HG03064 (cell line): ENCODE data around the gene PLEKHA1.

Source experiments
- ATAC-seq: cut with Tn5 transposase; IDR thresholded peaks from one replicate; pipeline ENCODE4 v1.9.1; 2021; ENCODE audit warnings: low read depth; ENCODE audit not compliant: unreplicated experiment

Gene PLEKHA1

GRCh38 chr10:122419876-122420623 is 45.5 kb downstream of the PLEKHA1 start:
- no peak for ATAC-seq

GRCh38 chr10:122420624-122421007 is 46.1 kb downstream of the PLEKHA1 start:
- no peak for ATAC-seq

DNA sequence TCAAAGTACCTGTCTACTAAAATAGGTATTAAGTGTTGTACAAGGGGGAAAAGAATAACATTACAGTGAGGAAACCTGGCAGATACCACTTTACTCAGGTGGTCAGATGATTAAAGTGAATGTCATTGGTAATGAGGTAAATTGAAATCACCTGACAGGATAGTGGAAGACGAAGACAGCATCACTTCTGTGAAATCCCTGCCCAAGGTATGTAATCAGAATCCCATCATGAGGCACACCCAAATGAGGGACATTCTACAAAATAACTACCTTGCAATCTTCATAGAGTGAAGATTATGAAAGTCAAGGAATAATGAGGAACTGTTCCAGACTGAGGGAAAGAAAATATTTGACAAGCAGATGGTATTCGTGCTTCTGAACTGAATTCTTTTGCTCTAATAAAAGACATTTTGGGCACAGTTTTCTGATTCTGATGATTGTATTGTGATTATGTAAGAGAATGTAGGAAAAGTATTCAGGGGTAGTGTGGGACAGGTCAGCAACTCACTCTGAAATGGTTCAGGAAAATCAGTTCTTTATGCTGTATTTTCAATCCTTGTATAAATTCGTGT is 46.6 kb downstream of the PLEKHA1 start:
- no peak for ATAC-seq

DNA sequence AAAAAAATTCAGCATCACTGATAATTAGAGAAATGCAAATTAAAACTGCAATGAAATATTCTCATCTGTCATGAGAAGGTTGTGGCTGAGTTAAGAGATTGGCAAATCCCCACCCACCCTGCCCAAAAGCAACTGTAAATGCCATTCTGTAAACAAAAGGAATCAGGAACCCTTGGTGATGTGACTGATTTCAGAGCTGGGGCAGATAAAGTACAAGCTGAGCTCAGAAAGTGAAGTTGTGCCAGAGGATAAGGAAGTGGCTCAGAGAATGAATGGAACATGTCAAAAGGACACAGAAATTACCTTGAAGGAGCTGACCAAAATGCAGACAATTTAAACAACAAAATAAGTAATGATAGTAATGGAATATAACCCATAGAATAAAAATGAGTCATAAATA is 47.2 kb downstream of the PLEKHA1 start:
- no peak for ATAC-seq

DNA sequence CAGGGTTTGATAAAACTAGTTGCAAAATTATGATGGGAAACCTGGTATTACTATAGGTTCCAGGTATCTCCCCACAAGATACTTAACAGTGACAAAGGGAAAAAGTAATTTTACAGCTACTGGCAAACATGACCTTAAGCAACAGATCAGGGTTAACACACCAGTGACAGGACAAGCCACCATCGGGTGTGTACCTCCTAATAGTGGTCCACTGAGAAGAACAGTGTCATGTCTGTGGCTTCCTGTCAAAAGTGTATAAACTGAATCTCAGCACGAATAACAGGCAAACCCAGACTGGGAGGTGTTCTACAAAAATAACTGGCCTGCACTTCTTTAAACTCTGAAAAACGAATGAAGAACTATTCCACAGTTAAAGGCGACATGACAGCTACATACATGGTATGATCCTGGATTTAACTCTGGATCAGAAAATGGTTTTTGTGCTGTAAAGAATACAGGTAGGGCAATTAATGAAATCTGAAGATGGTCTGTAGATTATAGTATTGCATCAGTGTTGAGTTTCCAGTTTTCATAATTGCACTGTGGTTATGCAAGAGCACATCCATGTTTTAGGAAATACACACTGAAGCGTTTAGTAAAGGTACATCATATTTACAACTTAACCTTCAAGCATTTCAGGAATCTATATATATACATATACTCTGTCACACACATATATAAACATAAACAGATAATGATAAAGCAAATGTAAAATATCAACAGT is 47.9 kb downstream of the PLEKHA1 start:
- no peak for ATAC-seq

DNA sequence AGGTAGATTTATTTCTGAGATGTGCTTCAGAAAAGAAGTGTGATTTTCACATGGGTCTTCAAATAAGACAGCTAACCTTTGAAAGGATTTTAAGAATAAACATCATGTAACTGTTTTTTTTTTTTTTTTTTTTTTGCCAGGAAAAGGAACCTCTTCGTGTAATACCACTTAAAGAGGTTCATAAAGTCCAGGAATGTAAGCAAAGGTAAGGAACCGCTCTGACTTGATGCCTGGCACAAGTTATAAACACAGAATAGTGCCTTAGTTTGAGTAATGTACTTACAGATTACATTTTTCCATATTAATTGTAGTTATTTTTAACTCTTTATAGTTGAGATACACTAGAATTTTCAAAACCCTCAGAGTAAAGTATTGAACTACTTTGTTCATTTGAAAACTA is 49.6 kb downstream of the PLEKHA1 start:
- ATAC-seq = no peak

- ATAC-seq = no peak
Observed at GRCh38 chr10:122426829-122427228, 52.3 kb downstream of the PLEKHA1 start.

- no peak for ATAC-seq
Observed at GRCh38 chr10:122427280-122427679, 52.8 kb downstream of the PLEKHA1 start.

DNA sequence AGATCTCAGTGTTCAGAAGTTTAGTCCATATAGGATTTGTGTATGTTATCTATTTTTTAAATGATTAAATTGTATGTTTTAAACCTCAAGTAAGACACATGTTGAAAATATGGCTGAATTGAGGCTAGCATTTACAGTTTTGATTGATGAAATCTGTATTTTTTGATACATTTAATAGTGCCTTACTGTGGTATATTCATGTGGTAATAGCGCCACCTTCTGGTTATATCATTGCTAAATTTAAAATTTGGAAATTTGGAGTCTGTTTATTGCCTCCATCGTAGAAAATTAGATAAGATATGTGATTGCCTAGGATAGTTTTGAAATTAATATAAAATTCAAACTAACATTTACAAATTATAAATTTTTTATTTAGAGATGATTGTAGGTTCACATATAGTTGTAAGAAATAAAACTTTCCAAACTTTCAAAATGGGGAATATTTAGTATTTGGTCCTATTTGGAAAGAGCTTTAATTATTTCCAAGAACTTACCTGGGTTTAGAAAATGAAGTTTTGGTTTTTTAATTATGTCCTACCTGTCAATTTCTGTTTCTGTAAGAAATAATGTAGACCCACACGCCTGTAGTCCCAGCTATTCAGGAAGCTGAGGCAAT is 60.8 kb downstream of the PLEKHA1 start:
- no peak for ATAC-seq

DNA sequence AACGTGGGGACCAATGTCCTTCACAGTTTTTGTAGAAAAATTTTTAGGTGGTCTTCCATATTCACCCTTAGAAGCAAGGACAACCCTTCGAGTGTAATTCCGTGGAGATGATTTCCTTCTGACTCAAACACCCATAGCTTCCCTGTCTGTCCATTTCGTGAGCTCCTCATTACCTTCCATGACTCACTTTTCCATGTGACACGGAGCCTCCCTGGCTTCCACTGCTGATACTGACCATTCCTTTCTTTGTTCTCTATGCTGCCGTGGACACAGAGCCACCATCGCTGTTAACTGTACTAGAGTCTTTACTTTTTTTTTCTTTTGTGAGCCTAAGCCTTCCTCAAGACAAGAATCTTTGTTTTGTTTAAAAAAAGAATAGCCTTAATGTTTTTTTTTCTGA is 67.5 kb downstream of the PLEKHA1 start:
- no peak for ATAC-seq

DNA sequence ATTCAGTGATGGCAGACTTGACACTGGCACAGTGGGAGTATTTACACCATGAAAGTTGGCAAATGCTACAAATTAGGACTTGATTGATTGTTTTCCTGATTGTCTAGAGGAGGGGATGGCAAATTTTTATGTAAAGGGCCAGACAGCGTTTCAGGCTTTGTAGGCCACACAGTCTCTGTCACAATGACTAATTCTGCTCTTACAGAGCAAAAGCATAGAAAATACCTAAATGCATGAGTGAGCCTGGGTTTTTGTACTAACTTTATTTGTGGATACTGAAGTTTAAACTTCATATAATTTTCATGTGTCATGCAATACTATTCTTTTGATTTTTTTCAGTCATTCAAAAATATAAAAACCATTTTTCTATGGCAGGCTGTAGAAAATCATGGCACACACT is 71.0 kb downstream of the PLEKHA1 start:
- ATAC-seq = no peak

GRCh38 chr10:122445904-122446303 is 71.4 kb downstream of the PLEKHA1 start:
- ATAC-seq = no peak

DNA sequence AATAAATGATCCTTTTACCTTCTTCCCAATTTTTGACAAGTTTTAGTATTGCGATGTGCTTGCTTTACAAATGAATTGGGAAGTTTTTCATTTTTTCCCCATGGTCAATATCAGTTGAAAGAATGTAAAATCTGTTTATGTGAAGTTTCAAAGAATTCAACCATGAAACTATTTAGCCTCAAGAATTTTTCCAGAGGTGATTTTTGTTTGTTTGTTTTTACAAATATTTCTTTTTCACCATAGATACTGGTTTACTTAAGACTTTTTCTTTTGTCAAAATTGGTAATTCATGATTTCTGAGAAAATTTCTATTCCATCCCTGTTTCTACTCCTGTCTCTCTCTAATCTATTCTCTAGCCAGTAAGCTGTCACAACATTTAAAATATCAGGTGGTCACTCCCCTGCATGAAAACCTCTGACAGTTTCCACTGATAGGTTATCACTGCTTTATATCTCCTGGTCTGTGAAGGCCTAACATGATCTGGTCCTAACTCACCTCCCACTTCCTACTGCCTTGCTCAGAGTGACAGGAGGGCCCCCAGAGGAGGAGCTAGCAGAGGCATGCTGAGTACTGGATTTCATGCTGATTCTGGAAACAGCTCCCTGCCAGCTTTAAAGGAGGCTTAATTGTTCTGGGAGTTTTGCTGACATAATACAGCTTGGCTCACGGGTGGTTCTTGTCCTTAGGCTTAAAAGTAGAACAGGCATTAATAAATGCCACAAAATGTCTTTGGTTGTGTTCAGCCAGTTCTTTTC is 72.3 kb downstream of the PLEKHA1 start:
- no peak for ATAC-seq

DNA sequence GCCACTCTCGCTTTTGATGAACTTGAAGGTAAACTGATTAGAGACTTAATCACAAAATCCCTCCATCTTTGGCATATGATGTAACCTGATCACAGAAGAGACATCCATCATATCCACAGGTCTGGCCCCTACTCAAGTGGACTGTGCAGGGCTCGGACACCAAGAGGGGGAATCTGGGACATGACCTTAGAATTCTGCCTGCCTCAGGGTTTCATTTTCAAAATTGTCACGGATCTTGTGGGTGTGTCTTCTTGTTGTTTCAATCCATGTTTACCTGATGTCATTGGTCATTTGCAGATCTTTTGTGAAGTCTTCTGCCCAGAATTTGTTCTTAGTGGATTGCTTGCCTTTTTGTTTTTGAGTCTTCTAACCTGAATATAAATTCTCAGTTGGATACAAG is 74.1 kb downstream of the PLEKHA1 start:
- ATAC-seq = no peak

DNA sequence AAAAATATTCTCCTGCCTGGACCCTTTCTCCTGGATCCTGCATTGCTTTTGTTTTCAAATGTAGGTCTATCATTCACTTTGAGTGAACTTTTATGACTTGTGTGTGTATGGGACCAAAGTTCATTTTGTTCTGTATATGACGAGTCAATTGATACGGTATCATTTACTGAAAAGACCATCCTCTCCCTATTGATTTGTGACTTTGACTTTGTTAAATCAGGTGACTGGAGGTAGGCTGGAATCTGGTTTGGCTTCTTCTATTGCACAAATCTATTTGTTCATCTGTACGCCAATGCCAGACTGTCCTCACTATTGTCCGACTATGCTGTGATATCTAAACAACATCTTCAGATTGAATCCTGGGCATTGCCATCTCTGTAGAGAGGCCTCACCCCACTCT is 74.6 kb downstream of the PLEKHA1 start:
- ATAC-seq = no peak

DNA sequence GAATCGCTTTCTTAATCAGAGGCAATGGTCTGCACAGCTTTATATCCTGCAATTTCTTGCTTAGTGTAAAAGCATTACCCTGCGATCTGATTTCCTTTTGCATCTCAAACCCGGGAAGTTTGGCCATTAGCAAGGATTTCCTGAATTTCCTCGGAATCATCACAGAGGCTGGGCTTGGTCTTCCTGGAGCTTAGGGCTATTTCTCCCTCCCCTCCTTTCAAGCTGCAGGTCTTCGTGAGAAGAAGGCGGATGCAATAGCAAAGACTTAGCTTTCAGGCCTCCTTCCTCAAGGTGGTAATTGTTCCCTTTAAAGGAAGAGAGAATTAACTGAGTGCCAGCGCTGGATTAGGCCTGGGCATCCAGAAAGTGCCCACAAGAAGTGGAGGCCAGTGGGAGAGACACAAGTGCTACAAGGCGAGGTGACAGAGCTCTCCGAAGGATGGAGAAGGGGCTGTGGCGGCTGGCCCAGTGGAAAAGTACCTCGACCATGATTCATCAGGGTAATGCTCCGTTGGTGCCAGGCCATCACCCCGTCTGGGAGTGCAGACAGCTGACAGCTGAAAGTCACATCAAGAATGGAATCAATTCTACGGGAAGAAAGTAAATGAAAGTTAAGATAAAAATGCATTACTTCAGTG is 76.0 kb downstream of the PLEKHA1 start:
- no peak for ATAC-seq

GRCh38 chr10:122454071-122454470 is 79.6 kb downstream of the PLEKHA1 start:
- ATAC-seq = no peak

DNA sequence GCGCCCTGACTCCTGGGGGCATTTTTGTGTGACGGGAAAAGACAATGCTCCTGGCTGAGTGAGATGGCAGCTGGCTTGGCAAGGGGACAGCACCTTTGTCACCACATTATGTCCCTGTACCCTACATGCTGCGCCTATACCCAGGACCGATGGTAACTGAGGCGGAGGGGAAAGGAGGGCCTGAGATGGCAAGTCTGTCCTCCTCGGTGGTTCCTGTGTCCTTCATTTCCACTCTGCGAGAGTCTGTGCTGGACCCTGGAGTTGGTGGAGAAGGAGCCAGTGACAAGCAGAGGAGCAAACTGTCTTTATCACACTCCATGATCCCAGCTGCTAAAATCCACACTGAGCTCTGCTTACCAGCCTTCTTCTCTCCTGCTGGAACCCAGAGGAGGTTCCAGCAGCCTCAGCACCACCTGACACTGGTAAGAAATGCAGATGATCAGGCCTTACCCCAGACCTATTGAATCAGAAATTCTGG is 80.1 kb downstream of the PLEKHA1 start, which contains the start of gene ARMS2:
Gene ARMS2, plus strand, starts transcription at position 51 of the 478 bp plus-strand sequence. Its CDS starts 75 bp downstream, at position 126.
- no peak for ATAC-seq

DNA sequence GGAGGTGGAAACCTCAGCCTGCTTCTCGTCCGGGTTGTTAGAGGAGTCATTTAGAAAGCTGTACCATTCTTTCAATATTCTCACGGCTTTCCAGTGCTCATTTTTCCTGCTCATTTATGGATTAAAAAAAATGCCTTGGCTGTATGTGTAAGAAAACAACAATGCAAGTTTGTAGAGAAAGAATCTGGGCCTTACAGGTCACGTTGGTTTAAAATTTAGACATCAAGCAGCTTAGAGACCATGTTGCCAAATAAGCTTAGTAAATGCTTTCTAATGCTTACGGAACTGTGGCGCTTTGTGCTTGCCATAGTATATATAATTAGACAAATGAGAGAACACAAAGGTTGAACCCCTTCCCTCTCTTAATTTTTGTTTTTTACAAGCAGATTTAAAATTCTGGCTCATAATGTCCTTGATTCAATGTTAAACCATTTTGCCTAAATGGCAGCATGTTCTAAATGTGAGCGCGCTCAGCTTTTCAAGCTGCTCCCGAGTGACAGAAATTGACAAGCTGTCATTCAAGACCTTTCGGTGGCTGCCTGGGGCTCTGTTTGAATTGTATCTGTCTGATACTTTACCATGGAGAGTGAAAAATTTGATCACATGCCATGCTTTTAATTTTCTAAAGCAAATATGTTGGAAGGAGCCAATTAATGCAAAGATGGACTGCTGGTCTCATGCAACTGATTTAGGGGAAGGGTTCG is 81.0 kb downstream of the PLEKHA1 start:
- no peak for ATAC-seq
